OCI-LY1 (cell line): ENCODE results near the gene NUP50.

Experiments used
- H2AFZ ChIP-seq: fragments of 200-600 bp; sonication (generic), shearing (Covaris generic); 2 replicates; pipeline ENCODE4 v1.6.0; 2014; ENCODE audit warnings: antibody characterized with exemption, mild to moderate bottlenecking, low read length
- H3F3A ChIP-seq: fragments of 200-600 bp; sonication (generic), shearing (Covaris generic); 2 replicates; pipeline ENCODE4 v1.6.0; 2014; ENCODE audit warnings: mild to moderate bottlenecking, antibody characterized with exemption, low read length, moderate library complexity; ENCODE audit not compliant: insufficient read depth
- H3K27ac ChIP-seq: fragments of 200-600 bp; sonication (generic); 2 replicates; pipeline ENCODE4 v1.5.1; 2014; ENCODE audit warnings: low read length, mixed run types, mild to moderate bottlenecking, low read depth; ENCODE audit not compliant: poor library complexity, severe bottlenecking
- H3K27me3 ChIP-seq: fragments of 200-600 bp; sonication (generic); 2 replicates; pipeline ENCODE4 v1.6.0; 2014; ENCODE audit warnings: antibody characterized with exemption, mild to moderate bottlenecking, low read length, moderate library complexity; ENCODE audit not compliant: insufficient read depth
- H3K36me3 ChIP-seq: fragments of 200-600 bp; sonication (generic); 2 replicates; pipeline ENCODE4 v1.6.1; 2014; ENCODE audit warnings: mild to moderate bottlenecking, antibody characterized with exemption, low read length, moderate library complexity, mixed read lengths; ENCODE audit not compliant: insufficient read depth
- H3K4me1 ChIP-seq: fragments of 200-600 bp; sonication (generic); 2 replicates; pipeline ENCODE4 v1.5.1; 2014; ENCODE audit warnings: mild to moderate bottlenecking, low read length, moderate library complexity; ENCODE audit not compliant: insufficient read depth, severe bottlenecking
- H3K4me2 ChIP-seq: fragments of 200-600 bp; sonication (generic), shearing (Covaris generic); 2 replicates; pipeline ENCODE4 v1.6.1; 2014; ENCODE audit warnings: low read length
- H3K4me3 ChIP-seq: fragments of 200-600 bp; sonication (generic); 2 replicates; pipeline ENCODE4 v1.5.1; 2014; ENCODE audit warnings: low read length, low read depth, mild to moderate bottlenecking, mixed read lengths; ENCODE audit not compliant: poor library complexity, severe bottlenecking
- H3K79me2 ChIP-seq: fragments of 200-600 bp; shearing (Covaris generic); 2 replicates; pipeline ENCODE4 v1.6.1; 2016; ENCODE audit warnings: mixed run types, low read length, mixed read lengths; ENCODE audit not compliant: insufficient read depth
- H3K9ac ChIP-seq: fragments of 200-600 bp; sonication (generic), shearing (Covaris generic); 2 replicates; pipeline ENCODE4 v1.6.1; 2014; ENCODE audit warnings: mild to moderate bottlenecking, low read length, mixed read lengths
- H3K9me2 ChIP-seq: fragments of 200-600 bp; sonication (generic), shearing (Covaris generic); 2 replicates; pipeline ENCODE4 v1.6.1; 2014; ENCODE audit warnings: low read depth, mild to moderate bottlenecking, low read length, mixed read lengths
- H3K9me3 ChIP-seq: fragments of 200-600 bp; shearing (Covaris generic); 2 replicates; pipeline ENCODE4 v1.6.1; 2014; ENCODE audit warnings: low read length, mixed read lengths
- H4K20me1 ChIP-seq: fragments of 200-600 bp; sonication (generic), shearing (Covaris generic); 2 replicates; pipeline ENCODE4 v1.6.0; 2016; ENCODE audit warnings: mild to moderate bottlenecking, low read length; ENCODE audit not compliant: insufficient read depth
- CTCF ChIP-seq: fragments of 200-600 bp; sonication (generic), shearing (Covaris generic); IDR thresholded peaks from 2 replicates; pipeline ENCODE4 v1.5.1; 2017; ENCODE audit warnings: mild to moderate bottlenecking, antibody characterized with exemption, low read length, moderate library complexity, mixed read lengths
- EZH2 ChIP-seq: fragments of 200-600 bp; sonication (generic), shearing (Covaris generic); IDR thresholded peaks from 2 replicates; pipeline ENCODE4 v1.8.0; 2017; ENCODE audit warnings: borderline replicate concordance, mixed run types, mild to moderate bottlenecking, antibody characterized with exemption, low read length, moderate library complexity, mixed read lengths

The NUP50 gene

GRCh38 chr22:45180146-45180679, 16.5 kb downstream of the NUP50 start:
- 0 out of 2 replicates have a peak, but pooled peaks cover 4% of the 10 kb centered on the region for H3K79me2 ChIP-seq
- no peaks in the 10 kb centered on the region for H3K27me3 ChIP-seq
- no peaks in the 10 kb centered on the region for H4K20me1 ChIP-seq

DNA sequence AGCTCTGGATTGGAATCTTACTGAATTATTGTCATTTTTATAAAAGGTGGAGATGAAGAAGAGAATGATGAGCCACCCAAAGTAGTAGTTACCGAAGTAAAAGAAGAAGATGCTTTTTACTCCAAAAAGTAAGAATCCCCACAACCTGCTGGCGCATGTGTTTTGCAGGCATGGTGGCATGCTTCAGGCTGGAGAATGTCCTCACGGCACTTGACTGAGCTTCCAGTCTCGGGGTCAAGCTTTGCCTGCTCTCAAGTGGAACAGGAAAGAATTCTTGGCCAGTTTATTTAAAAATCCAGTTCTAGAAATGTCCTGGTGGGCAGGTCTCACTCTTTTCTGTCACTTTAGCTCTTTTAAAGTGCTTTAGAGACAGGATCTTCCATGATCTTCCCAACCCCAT, 17.5 kb downstream of the NUP50 start:
- H3K4me1 ChIP-seq: no peaks in the 10 kb centered on the region
- H3K4me2 ChIP-seq: no peak overlapping the region
- no peaks in the 10 kb centered on the region for H3K9me3 ChIP-seq
- H3K36me3 ChIP-seq: peaks cover 92% of the 10 kb centered on the region
- no peaks in the 10 kb centered on the region for H4K20me1 ChIP-seq
- H3K79me2 ChIP-seq: 0 out of 2 replicates have a peak, but pooled peaks cover 3% of the 10 kb centered on the region
- TF ChIP-seq CTCF: no peak
- TF ChIP-seq EZH2: no peak
- no peak overlapping the region for H3K4me3 ChIP-seq
- H3K27ac ChIP-seq: no peak overlapping the region
- no peaks in the 10 kb centered on the region for H3K27me3 ChIP-seq
- no peaks in the 10 kb centered on the region for H3F3A ChIP-seq
- no peaks in the 10 kb centered on the region for H3K9me2 ChIP-seq
- H2AFZ ChIP-seq: no peak overlapping the region
- no peak overlapping the region for H3K9ac ChIP-seq

More at GRCh38 chr22:45180146-45180679, 16.5 kb downstream of the NUP50 start:
- Histone ChIP-seq H2AFZ (no peak overlapping the region), H3K4me1 (no peaks in the 10 kb centered on the region), H3K9me2 (no peaks in the 10 kb centered on the region), H3K4me3 (no peak overlapping the region), H3F3A (no peaks in the 10 kb centered on the region), H3K36me3 (peaks cover 92% of the 10 kb centered on the region), H3K4me2 (no peak overlapping the region), H3K9me3 (no peaks in the 10 kb centered on the region), H3K9ac (no peak overlapping the region), H3K27ac (no peak overlapping the region)
- TF ChIP-seq EZH2 (no peak), CTCF (no peak)

DNA sequence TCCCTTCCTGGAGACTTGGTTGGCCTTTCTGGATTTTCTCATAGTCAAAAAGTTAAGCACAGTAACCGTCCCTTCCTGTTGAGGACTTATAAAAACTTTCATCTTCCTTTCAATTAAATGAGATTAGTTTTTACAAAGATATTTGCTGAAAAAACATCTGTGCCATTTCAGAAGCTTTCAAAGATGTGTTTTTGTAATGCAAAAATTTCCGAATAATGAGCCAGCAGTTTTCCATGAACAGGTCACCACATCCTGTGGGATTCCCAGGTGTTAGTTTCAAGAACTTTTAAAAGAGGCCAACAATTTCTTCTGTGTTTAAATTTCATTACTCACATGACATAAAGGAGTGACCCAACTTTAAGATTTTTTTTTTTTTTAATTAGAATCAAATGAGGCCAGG, 18.0 kb downstream of the NUP50 start:
- Histone ChIP-seq H3K9me2 (no peaks in the 10 kb centered on the region), H3K36me3 (peaks cover 88% of the 10 kb centered on the region), H3K4me3 (no peak overlapping the region), H3K9ac (no peak overlapping the region), H3K4me2 (no peak overlapping the region), H3K27ac (no peak overlapping the region), H4K20me1 (no peaks in the 10 kb centered on the region), H3K9me3 (no peaks in the 10 kb centered on the region), H3F3A (no peaks in the 10 kb centered on the region), H3K4me1 (no peaks in the 10 kb centered on the region), H3K27me3 (no peaks in the 10 kb centered on the region), H2AFZ (no peak overlapping the region), H3K79me2 (no peaks in the 10 kb centered on the region)
- TF ChIP-seq EZH2 (no peak), CTCF (no peak)
